Activated CD4-positive, CD25-positive, alpha-beta regulatory T cell (primary cell): Measurements from ENCODE around the gene TMEM40.
"Not testable (repeated sequence)": the region's sequence is repeated elsewhere in the genome, so short reads cannot be mapped to it uniquely, and the experiment has no call there.

Experiments used
- DNase-seq, 4 experiments: peaks; one replicate each; lab custom pipeline; 2025; lab: John Stamatoyannopoulos, UW

The TMEM40 gene

GRCh38 chr3:12716605-12717151, 42.4 kb downstream of the TMEM40 start:
- DNase-seq = no peak

GRCh38 chr3:12714278-12714677, 44.8 kb downstream of the TMEM40 start:
- no peak for DNase-seq

- no peak for DNase-seq
Observed at GRCh38 chr3:12710062-12710461, 49.0 kb downstream of the TMEM40 start.

GRCh38 chr3:12709334-12709733, 49.7 kb downstream of the TMEM40 start:
- no peak for DNase-seq

GRCh38 chr3:12708584-12709192, 50.4 kb downstream of the TMEM40 start:
- DNase-seq = no peak

GRCh38 chr3:12707449-12707848, 51.6 kb downstream of the TMEM40 start:
- no peak for DNase-seq

- DNase-seq = peak in 2 of 4 experiments; percentile 9 to 11
Observed at GRCh38 chr3:12706504-12707253, 52.4 kb downstream of the TMEM40 start.

- DNase-seq = no peak
Observed at GRCh38 chr3:12705981-12706380, 53.1 kb downstream of the TMEM40 start.

- DNase-seq = no peak
Observed at GRCh38 chr3:12705374-12705926, 53.6 kb downstream of the TMEM40 start.

- DNase-seq = no peak
Observed at GRCh38 chr3:12702501-12702900, 56.6 kb downstream of the TMEM40 start.

GRCh38 chr3:12701601-12702000, 57.5 kb downstream of the TMEM40 start:
- DNase-seq = not testable (repeated sequence)

- no peak for DNase-seq
Observed at GRCh38 chr3:12700800-12701199, 58.3 kb downstream of the TMEM40 start.

- DNase-seq = no peak
Observed at GRCh38 chr3:12695916-12696315, 63.1 kb downstream of the TMEM40 start.

GRCh38 chr3:12695112-12695511, 63.9 kb downstream of the TMEM40 start:
- no peak for DNase-seq

- no peak for DNase-seq
Observed at GRCh38 chr3:12692444-12692843, 66.6 kb downstream of the TMEM40 start.

- DNase-seq = no peak
Observed at GRCh38 chr3:12689997-12690711, 68.9 kb downstream of the TMEM40 start.

- no peak for DNase-seq
Observed at GRCh38 chr3:12687948-12688347, 71.1 kb downstream of the TMEM40 start.

GRCh38 chr3:12686096-12686495, 73.0 kb downstream of the TMEM40 start:
- DNase-seq = no peak
